Stimulated activated CD8-positive, alpha-beta memory T cell treated with anti-CD3 and anti-CD28 coated beads, Interleukin-4, amount 100 ng/mL, for 48 hours (primary cell): ENCODE data around the gene ARHGAP32.

ENCODE experiments used
- DNase-seq: peaks from one replicate; pipeline ENCODE4 v3.0.0-alpha.2; 2020

Gene ARHGAP32

DNA sequence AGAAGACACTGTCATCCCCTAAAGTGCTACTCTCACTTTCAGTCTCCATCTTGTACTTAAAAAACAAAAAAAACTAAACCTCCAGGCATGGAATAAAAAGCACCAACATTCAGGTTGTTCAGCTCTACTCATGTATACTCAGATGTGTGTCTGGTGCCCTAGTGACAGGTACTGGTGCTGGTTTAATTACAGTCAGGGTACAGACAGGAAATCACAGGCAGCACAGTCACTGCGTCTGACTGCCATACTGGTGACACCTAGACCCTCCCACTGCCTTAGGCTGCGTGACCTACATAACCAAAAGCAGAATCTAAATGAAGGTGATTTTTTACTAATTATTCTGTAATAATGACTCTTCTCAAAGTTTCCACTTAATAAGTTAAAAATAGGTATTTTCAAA lies at the start of gene ARHGAP32:
Gene ARHGAP32, minus strand, starts transcription at position 176 of the 400 bp plus-strand sequence. Its CDS starts 127 bp downstream, at position 49.
- DNase-seq, result peak; percentile 24

DNA sequence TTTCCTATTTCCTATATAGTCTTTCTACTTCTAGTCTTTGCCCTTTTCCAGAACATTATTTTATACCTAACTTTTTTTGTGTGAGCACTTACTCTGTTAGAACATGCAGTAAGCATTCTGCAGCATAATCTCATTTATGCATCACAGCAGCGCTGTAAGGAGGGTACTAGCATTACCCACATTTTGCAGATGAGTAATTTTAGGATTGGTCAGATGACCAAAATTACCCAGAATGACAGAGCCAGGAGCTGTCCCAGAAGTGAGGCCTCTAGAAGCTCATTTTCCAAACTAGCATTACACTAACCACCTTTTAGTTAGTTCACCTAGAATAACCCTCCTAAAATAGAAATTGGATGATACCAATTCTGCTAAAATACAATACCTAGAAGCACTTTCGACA lies 47.1 kb upstream of the ARHGAP32 start:
- DNase-seq, result no peak

DNA sequence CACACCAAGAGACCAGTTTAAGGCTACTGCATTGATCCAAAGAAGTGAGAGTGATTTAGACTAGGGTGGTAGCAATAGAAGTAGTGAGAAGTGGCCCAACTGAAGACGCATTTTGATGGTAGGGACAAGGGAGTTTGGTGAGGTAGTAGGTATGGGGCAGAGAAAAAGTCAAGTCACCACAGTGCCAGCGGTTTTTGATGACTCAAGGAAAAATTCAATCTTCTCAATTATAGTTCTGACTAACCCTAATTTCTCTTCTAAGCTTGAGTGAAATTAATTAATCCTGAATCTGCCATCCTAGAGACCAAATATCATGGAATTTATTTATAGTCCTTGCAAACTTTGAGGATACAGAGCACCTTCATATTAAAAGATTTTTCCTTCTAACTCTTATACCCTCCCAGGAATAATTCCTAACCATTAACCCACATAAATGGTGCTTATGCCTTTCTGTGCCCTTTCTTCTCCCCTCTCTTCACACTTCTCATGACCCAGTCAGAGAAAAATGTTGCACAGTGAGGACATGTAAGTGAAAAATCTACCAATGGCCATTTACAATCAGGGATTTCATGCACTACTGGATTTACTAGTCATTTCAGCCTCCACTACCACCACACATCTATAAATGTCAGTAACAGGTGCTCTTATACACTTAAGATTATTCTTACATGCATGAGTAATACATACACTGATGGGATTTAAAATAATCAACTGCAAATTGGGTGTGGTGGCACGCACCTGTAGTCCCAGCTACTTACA lies 45.9 kb upstream of the ARHGAP32 start:
- no peak for DNase-seq

DNA sequence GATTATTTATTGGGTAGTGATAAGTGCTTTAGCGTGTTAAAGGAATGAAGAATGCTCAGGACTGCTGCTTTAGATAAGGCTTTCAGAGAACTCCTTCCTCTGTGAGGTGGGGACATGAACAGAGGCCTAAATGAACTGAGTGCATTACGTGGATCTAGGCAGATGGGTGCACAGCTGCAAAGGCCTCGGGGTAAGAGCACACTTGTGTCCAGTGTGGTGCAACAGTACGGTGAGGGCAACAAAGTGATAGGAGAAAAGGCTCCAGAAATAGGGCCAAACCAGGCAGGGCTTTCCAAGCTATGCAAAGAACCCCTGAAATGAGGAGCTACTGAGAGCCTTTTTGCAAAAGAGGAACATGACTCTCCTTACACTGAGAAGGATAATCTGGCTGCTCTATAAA lies 45.3 kb upstream of the ARHGAP32 start:
- DNase-seq, result no peak

DNA sequence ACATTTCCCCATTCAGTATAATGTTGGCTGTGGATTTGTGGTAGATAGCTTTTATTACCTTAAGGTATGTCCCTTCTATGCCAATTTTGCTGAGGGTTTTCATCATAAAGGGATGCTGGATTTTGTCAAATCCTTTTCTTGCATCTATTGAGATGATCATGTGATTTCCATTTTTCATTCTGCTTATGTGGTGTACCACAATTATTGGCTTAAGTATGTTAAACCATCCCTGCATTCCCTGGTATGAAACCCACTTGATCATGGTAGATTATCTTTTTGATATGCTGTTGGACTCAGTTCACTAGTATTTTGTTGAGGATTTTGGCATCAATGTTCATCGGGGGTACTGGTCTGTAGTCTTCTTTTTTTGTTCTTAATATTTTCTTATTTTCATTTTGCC lies 44.7 kb upstream of the ARHGAP32 start:
- no peak for DNase-seq

DNA sequence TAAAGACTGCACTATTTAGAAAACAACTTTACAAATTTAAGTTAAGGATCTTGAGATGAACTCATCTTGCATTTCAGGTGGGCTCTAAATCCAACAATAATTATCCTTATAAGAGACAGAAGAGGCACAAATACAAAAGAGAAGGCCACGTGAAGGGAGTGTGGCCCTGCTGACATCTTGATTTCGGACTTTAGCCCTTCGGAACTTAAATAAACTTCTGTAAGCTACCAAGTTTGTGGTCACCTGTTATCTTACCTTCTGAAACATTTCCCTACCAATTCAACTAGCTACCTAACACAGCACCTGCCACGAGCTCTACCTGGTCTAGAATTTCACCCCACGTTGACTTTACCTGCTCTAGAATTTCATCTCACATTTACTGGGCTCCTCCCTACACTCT lies 42.9 kb upstream of the ARHGAP32 start:
- DNase-seq, result no peak

DNA sequence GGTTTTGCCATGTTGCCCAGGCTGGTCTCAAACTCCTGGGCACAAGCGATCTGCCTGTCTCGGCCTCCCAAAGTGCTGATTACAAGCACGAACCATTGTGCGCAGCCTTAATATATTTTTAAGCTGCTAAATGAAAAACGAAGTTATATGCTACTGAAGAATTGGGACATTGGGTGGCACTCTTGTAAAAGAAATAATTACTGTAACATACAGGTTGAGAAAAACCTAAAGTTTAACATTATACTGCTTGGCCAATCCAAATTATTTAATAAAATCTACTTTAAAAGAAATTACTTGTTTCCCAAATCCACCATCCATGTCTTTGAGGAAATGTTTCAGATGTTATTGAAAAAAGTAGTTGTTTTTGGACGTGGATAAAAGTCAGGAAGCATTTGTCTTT lies 37.9 kb upstream of the ARHGAP32 start:
- no peak for DNase-seq

DNA sequence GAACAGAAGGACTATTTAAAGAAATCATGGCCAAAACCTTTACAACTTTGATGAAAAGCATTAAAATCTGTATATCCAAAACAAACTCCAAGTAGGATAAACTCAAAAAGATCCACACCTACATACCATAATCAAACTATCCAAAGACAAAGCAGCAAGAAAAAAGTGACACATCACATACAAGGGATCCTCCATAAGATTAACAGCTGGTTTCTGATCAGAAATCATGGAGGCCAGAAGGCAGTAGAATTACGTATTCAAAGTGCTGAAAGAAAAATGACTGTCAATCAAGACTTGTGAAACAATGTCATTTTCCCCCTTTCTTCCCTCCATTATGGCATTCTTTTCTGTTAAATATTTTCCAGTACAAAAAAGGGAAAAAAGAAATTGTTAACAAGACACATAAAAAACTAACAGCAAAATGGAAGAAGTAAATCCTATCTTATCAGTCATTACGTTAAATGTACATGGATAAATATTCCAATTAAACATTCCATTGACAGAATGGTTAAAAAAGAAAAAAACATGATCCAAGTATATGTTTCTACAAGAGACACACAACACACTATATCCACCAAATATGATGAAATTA lies 34.2 kb upstream of the ARHGAP32 start:
- DNase-seq, result no peak

DNA sequence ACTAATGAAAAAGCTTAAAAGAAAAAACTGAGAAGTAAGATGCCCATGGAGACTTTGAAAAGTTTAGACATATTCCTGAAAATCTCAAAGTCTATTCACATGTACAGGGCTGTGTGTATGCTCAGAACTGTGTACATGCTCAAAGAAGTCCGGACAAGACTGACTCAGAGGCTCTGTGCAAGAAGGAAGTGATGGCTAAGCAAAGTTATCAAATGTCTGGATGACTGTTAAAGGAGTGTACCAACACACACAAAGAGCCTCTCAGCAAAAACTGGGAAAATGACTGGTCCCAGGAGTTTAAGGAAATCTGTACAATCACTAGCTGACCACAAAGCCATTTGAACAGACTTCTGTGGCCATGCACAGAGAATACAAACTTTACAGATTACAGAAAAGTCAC lies 33.1 kb upstream of the ARHGAP32 start:
- no peak for DNase-seq

DNA sequence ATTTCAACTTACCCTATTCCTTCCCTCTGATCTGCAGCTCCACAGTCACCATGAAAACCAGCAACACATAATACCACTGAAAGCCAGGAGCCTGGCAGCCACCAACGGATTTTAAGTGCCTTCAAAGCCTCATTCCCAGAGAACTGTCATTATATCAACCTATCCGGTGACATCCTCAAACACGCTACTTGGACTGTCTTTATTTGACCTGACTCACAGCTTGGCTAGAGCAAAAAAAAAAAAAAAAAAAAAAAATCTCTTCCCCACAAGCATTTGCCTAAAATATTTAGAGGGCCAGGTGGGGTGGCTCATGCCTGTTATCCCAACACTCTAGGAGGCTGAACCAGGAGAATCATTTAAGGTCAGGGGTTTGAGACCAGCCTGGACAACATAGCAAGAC lies 32.4 kb upstream of the ARHGAP32 start:
- DNase-seq, result no peak

DNA sequence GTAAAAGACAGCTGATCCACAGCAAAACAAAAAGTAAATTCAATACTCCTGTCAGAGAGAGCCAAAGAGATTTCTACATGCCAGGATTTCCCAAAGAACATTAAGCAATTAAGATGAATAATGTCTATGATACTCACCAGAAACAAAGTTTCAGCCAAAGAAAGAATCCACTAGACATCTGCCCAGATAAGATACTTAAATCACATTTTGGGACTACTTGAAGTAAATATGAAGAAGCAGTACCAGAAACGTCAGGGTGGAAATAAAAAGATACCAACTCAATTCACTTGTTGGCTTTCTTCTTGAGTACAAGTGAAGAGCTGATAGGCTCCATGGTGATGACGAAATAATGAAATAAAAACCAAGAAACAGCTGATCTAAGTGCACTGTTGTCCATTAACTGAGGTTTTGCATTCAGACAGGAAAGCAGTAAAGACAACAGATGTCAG lies 31.6 kb upstream of the ARHGAP32 start:
- DNase-seq, result no peak

DNA sequence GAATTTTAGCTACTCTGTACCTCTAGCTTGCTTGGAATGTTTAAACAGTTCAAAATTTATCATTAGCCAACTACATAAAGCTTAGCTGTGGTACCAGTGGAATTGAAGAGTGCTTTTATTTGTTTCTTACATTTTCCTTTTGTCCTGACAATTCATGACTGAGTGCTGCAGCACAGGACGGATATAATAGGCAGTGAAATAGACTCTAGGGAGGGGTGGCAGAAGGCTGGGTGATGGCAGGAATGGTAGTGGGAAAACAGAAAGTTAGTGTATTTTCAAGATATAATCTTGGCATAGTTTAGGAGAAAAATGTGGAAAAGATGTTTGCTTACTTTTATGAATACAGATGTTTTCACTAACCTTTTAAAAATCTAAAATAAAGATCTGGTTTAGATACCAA lies 31.1 kb upstream of the ARHGAP32 start:
- DNase-seq, result no peak

DNA sequence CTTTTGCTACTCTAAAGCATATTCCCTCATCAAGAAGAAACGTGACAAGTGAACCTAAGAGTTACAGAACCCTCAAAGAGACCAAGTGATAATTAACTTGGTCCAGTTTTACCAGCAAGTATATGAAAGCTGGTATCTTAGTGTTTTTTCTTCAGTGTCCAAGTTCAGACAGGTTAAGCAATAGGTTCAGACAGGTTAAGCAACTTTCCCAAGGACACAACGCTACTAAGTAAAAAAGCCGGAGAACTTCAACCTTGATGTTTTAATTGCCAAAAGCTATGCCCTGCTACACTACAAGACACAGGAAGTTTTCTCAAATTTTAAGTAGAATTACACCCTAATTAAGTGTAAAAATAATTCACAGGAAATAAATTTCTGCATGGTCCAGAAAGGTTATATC lies 30.0 kb upstream of the ARHGAP32 start:
- no peak for DNase-seq

DNA sequence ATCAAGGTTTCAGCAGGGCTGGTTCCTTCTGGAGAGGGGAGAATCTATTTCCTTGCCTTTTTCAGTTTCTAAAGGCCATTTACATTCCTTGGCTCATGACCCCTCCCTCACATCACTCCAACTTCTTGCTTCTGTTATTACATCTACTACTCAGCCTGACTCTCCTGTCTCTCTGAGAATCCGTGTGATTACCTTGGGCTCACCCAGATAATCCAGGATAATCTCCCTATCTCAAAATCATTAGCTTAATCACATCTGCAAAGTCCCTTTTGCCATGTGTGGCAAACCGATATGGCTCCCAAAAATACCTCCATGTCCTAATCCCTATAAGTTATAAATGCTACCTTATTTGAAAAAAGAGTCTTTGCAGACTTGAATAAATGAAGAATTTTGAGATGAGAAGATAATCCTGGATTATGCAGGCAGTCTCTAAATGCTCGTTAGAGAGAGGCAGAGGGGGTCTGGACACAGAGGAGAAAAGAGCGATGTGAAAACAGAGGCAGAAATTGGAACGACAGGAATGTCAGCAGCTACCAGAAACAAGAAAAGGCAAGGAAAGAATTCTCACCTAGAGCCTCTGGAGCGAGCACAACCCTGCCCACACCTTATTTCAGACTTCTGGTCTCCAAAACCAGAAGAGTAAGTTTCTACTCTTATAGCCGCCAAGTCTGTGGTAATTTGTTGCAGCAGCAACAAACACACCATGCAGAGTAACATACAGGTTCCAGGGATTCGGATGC lies 23.6 kb upstream of the ARHGAP32 start:
- no peak for DNase-seq

DNA sequence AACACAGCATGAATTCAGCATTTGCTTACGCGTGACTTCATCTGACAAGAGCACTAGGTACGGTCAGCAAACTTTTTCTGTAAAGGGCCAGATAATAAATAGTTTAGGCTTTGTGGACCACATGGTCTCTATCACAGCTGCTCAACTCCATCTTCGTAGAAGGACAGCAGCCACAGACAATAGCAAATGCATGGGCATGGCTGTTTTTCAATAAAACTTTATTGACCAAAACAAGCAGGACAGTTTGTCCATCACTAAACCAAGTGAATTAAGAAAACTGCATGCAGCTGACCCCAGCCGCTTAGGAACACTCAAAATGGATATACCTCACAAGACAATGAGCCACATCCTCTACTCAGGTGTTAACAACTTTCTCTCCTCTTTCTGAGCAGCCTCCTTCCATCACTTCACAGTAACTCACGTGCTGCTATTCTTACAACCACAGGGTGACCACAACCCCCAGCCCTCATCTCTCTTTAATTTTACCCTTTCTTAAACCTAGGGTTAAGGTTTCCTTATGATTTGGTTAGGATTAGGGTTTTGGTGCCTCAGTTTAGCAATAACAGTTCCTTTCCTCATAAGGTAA lies 22.7 kb upstream of the ARHGAP32 start:
- no peak for DNase-seq

DNA sequence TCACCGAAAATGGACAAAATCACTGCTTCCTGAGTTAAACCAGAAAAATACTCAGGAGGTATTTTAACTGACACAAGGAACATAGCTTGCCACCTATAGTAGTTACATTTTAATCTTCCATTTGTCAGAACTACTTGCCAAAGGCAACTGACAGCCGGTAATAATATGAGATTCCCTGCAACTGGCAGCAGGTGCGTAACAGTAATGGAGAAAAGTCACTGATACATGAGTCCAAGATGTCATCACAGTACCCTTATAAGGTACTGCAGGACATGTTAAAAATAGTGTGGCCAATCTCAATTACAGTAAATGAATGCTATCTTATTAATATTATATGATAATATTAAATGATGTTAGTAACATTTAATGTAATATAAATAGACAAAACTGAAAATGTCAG lies 21.1 kb upstream of the ARHGAP32 start:
- no peak for DNase-seq

DNA sequence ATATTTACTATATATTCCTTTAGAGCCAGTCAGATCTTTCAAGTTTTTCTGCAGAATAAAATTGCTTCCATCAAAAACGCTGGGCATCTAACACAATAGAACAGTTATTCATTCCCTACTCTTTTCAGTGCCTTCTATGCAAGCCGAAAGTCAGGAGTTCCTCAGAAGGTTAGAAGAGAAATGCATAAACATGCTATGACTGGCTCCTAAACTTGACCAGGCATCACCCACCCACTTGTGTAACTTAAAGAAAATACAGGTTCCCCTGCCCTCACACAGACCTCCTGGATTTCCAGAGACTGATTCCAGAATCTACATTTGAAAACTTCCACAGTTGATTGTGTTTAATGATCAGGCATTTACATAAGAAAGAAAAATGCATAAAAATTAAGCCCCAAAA lies 19.3 kb upstream of the ARHGAP32 start:
- DNase-seq, result no peak

DNA sequence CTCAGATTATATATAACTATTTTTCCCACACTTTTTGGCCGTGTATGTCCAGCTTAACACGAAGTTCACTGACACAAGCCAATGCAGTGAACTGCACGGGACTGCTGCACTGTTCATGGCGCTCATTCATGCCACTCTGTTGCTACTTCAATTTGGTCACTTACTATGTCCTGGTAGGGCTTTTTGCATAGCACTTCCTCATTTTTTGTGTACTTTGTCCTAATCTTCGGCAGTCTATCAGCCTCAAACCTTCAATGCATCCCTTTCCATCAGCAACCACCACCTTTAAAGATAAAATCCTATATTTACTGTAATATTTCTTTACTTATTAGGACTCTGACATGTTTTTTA lies 18.7 kb upstream of the ARHGAP32 start:
- DNase-seq, result no peak

DNA sequence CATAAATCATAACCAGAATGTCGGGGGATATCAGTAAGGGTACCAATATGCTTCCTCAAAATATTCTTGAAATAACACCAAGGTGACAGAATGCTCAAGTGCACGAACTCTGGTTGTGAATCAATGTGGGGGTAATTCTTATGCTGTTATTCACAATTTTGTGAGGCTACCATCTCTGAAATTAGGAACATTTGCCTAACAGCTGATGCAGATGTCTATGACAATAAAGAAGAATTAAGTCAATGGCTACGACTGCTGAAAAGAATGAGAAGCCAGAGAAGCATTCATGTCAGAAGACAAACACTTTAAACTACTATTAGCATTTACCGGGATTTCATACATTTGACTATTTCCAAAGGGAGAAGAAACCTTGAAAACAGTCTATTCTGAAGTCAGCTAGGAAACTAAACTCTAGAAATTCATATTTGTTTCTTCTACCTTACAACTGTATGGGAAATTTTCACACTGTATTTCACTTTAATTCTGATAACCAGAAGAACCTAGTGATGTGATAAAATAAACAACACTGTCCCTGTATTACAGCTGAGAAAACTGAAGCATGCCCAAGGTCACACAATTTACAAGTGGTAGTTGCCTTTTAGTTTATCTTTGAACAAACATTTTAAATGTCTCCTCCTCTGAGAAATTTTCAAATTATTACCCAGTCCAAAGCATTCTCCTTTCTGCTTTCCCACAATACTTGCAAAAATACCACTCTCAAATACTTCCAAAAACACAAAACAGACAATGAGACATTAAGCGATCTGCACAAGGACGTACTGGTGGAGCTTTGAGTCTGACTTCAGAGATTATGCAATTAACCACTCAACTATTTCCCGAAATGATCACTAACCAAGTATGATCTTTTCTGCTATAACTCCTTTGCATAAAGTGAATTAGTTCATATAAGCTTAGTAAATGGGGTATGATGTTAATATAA lies 18.0 kb upstream of the ARHGAP32 start:
- no peak for DNase-seq

DNA sequence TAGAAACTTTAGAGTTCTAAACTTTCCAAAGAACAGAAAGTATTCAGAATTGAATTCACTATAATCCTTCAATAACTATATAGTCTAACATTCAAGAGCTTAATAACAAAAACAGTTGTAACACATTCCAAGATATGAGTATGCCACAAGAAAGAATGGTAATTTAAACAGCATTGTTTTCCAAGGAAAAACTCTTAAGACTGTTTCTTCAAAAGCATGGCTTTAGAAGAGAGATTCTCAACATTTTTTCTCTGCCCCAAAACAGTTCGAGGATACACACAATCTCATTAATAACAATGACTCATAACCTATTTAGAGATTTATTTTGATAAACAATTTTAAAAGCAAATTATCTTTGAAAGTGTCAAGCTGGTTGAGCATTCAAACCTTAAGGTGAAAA lies 16.7 kb upstream of the ARHGAP32 start:
- DNase-seq, result no peak

DNA sequence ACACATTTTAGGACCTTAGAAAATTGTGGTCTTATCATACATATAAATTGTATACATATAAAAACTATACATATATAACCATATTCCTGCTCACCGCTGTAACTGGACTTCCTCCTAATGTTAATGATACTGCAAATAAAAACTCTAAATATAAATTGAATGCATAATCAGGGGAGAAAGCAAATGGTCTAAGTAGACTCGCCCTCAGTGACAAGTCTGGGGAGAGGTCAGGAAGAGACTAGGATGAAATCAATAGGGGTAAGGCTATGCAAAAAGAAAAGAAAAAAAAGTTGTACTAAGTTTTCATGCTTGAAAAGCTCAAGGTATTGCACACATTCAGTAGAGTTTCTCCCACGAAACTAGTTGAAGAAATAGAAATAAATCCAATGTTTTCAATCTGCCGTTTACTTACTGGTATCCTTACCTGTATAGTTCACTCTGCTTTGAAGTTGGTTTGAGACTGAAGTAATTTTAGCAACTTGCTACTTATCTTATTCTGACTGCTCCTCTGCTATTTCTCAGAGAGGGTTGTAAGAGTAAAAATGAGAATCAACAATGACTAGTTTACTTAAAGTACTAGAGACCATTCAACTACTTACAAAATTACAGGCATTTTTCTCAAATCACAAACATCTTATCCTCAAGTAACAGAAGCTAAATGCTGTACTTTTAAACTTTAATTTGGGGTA lies 12.2 kb upstream of the ARHGAP32 start:
- no peak for DNase-seq

DNA sequence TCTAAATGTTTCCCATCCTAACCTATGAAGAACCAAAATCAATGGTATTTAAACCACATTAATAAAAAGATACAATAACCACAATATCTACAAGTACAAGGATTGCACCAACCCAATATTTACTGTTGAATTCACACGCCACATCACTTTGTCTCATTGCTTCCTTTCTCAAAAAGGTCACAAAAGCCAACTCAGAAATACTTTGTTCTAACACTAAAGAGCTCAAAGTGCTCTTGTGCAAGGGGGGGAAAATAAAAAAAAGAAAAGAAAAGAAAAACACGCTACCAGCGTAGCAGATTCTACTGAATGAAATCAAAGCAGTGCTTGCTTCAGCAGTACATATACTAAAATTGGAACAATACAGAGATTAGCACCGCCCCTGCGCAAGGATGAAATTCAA lies 10.5 kb upstream of the ARHGAP32 start:
- DNase-seq, result no peak
